Measurements from ENCODE around the gene YIF1B.
"Not testable (repeated sequence)": the region's sequence is repeated elsewhere in the genome, so short reads cannot be mapped to it uniquely, and the experiment has no call there.

YIF1B gene

GRCh38 chr19:38263689-38264485 is 51.9 kb downstream of the YIF1B start:
- Histone ChIP-seq H4K20me1 (ENCODE audit: insufficient read depth, low read length) (no peaks in the 10 kb centered on the region), H3K36me3 (ENCODE audit: insufficient read depth, low read length) (no peaks in the 10 kb centered on the region), H3K9me3 (ENCODE audit: insufficient read depth, low read length, severe bottlenecking) (no peaks in the 10 kb centered on the region), H3K9ac (ENCODE audit: low read depth, low read length) (no peak overlapping the region), H2AFZ (ENCODE audit: low read depth, low read length) (no peak overlapping the region), H3K4me1 (ENCODE audit: insufficient read depth, low read length) (no peaks in the 10 kb centered on the region), H3K79me2 (ENCODE audit: insufficient read depth, low read length) (no peaks in the 10 kb centered on the region), H3K4me2 (ENCODE audit: insufficient read depth, low read length) (no peak overlapping the region), H3K27ac (ENCODE audit: low read length) (no peak overlapping the region), H3K4me3 (ENCODE audit: low read depth in 1 of 2, low read length in 2 of 2) (no peak overlapping the region), H3K27me3 (ENCODE audit: insufficient read depth, low read length, poor library complexity) (no peaks in the 10 kb centered on the region)
- DNase-seq = no peak
- TF ChIP-seq, protein P1, sequence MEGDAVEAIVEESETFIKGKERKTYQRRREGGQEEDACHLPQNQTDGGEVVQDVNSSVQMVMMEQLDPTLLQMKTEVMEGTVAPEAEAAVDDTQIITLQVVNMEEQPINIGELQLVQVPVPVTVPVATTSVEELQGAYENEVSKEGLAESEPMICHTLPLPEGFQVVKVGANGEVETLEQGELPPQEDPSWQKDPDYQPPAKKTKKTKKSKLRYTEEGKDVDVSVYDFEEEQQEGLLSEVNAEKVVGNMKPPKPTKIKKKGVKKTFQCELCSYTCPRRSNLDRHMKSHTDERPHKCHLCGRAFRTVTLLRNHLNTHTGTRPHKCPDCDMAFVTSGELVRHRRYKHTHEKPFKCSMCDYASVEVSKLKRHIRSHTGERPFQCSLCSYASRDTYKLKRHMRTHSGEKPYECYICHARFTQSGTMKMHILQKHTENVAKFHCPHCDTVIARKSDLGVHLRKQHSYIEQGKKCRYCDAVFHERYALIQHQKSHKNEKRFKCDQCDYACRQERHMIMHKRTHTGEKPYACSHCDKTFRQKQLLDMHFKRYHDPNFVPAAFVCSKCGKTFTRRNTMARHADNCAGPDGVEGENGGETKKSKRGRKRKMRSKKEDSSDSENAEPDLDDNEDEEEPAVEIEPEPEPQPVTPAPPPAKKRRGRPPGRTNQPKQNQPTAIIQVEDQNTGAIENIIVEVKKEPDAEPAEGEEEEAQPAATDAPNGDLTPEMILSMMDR (IDR thresholded peaks at IDR 0.05; ENCODE audit: borderline replicate concordance, extremely low read depth, low read length, poor library complexity, severe bottlenecking) = no peak
- TF ChIP-seq EZH2 (IDR thresholded peaks at IDR 0.05; ENCODE audit: borderline replicate concordance, low read depth, low read length, severe bottlenecking) = no peak
- no peak for ATAC-seq (ENCODE audit: insufficient read depth, low read depth)

DNA sequence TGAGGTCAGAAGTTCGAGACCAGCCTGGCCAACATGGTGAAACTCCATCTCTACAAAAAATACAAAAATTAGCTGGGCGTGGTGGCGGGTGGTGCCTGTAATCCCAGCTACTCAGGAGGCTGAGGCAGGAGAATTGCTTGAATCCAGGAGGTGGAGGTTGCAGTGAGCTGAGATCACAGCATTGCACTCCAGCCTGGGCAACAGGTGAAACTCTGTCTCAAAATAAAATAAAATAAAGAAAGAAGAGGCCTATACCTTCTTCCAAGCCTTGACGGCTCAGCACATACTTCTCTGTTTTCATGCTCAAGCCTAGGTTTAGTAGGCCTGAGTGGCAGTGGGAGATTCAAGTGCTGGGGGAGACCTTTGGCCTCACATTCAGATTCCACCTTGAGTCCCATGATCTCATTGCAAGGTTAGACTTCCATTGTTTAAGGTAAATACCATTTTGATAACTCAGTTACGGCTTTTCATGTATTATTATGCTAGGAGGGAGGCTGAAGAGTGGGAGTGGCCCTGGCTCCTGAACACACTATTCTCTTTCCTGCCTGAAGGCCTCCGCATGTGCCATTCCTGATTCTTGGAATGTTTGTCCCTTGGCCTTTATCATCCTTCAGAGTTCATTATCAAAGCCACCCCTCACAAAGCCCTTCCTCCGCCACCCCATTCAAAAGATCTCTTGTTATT is 53.0 kb downstream of the YIF1B start:
- Histone ChIP-seq H3K36me3 (ENCODE audit: insufficient read depth, low read length) (no peaks in the 10 kb centered on the region), H3K4me1 (ENCODE audit: insufficient read depth, low read length) (no peaks in the 10 kb centered on the region), H3K27me3 (ENCODE audit: insufficient read depth, low read length, poor library complexity) (no peaks in the 10 kb centered on the region), H3K27ac (ENCODE audit: low read length) (no peak overlapping the region), H3K4me2 (ENCODE audit: insufficient read depth, low read length) (no peak overlapping the region), H3K4me3 (ENCODE audit: low read depth in 1 of 2, low read length in 2 of 2) (no peak overlapping the region), H3K9ac (ENCODE audit: low read depth, low read length) (no peak overlapping the region), H3K9me3 (ENCODE audit: insufficient read depth, low read length, severe bottlenecking) (no peaks in the 10 kb centered on the region), H3K79me2 (ENCODE audit: insufficient read depth, low read length) (no peaks in the 10 kb centered on the region), H2AFZ (ENCODE audit: low read depth, low read length) (no peak overlapping the region), H4K20me1 (ENCODE audit: insufficient read depth, low read length) (no peaks in the 10 kb centered on the region)
- DNase-seq (no peak), ATAC-seq (ENCODE audit: insufficient read depth, low read depth) (no peak)
- TF ChIP-seq, protein P1 (IDR thresholded peaks at IDR 0.05; ENCODE audit: borderline replicate concordance, extremely low read depth, low read length, poor library complexity, severe bottlenecking) = no peak
- no peak for TF ChIP-seq EZH2 (IDR thresholded peaks at IDR 0.05; ENCODE audit: borderline replicate concordance, low read depth, low read length, severe bottlenecking)

DNA sequence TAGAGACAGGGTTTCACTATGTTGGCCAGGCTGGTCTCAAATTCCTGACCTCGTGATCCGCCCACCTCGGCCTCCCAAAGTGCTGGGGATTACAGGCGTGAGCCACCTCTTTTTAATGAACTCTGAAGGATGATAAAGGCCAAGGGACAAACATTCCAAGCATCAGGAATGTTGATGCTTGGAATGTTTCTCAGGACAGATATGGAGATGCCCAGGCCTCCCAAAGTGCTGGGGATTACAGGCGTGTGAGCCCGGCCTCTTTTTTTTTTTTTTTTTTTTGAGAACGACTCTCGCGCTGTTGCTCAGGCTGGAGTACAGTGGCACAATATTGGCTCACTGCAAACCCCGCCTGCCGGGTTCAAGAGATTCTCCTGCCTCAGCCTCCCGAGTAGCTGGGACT is 53.8 kb downstream of the YIF1B start:
- not testable (repeated sequence) for H4K20me1 ChIP-seq (ENCODE audit: insufficient read depth, low read length); H3K36me3 ChIP-seq (ENCODE audit: insufficient read depth, low read length); H2AFZ ChIP-seq (ENCODE audit: low read depth, low read length); H3K9me3 ChIP-seq (ENCODE audit: insufficient read depth, low read length, severe bottlenecking); H3K27me3 ChIP-seq (ENCODE audit: insufficient read depth, low read length, poor library complexity); DNase-seq; H3K4me2 ChIP-seq (ENCODE audit: insufficient read depth, low read length); ATAC-seq (ENCODE audit: insufficient read depth, low read depth); H3K27ac ChIP-seq (ENCODE audit: low read length); H3K9ac ChIP-seq (ENCODE audit: low read depth, low read length); H3K79me2 ChIP-seq (ENCODE audit: insufficient read depth, low read length); H3K4me3 ChIP-seq (ENCODE audit: low read depth in 1 of 2, low read length in 2 of 2); H3K4me1 ChIP-seq (ENCODE audit: insufficient read depth, low read length)

- TF ChIP-seq, protein P1 (IDR thresholded peaks at IDR 0.05; ENCODE audit: borderline replicate concordance, extremely low read depth, low read length, poor library complexity, severe bottlenecking) = no peak
- no peak for TF ChIP-seq EZH2 (IDR thresholded peaks at IDR 0.05; ENCODE audit: borderline replicate concordance, low read depth, low read length, severe bottlenecking)
- H3K27me3 ChIP-seq (ENCODE audit: insufficient read depth, low read length, poor library complexity) = no peaks in the 10 kb centered on the region
- DNase-seq (no peak), ATAC-seq (ENCODE audit: insufficient read depth, low read depth) (no peak)
- H2AFZ ChIP-seq (ENCODE audit: low read depth, low read length) = no peak overlapping the region
- H3K9ac ChIP-seq (ENCODE audit: low read depth, low read length) = no peak overlapping the region
- H3K36me3 ChIP-seq (ENCODE audit: insufficient read depth, low read length) = no peaks in the 10 kb centered on the region
- H4K20me1 ChIP-seq (ENCODE audit: insufficient read depth, low read length) = no peaks in the 10 kb centered on the region
- no peaks in the 10 kb centered on the region for H3K4me1 ChIP-seq (ENCODE audit: insufficient read depth, low read length)
- H3K4me3 ChIP-seq (ENCODE audit: low read depth in 1 of 2, low read length in 2 of 2) = no peak overlapping the region
- H3K4me2 ChIP-seq (ENCODE audit: insufficient read depth, low read length) = no peak overlapping the region
- no peak overlapping the region for H3K27ac ChIP-seq (ENCODE audit: low read length)
- no peaks in the 10 kb centered on the region for H3K79me2 ChIP-seq (ENCODE audit: insufficient read depth, low read length)
- H3K9me3 ChIP-seq (ENCODE audit: insufficient read depth, low read length, severe bottlenecking) = no peaks in the 10 kb centered on the region
Observed at GRCh38 chr19:38255383-38256014, 60.2 kb downstream of the YIF1B start.

Data from DND-41 (cell line).